Thyroid gland (tissue), 4 donors: ENCODE measurements around the gene ABHD8.

Experiments used
- CTCF ChIP-seq, 6 experiments: fragments of 200-600 bp in 3 of 6; fragments of 450-650 bp in 3 of 6; sonication (generic) in 3 of 6; IDR thresholded peaks; one replicate each; pipeline ENCODE4 v1.5.1; 2016 to 2019; ENCODE audit warnings: antibody characterized with exemption in 6 of 6, mild to moderate bottlenecking in 2 of 6, inconsistent platforms in 1 of 6, moderate library complexity in 1 of 6
- POLR2A ChIP-seq, 2 donors: fragments of 450-650 bp; IDR thresholded peaks; one replicate each; pipeline ENCODE4 v1.6.1; 2017; ENCODE audit warnings: antibody characterized with exemption in 2 of 2, mild to moderate bottlenecking in 2 of 2, moderate library complexity in 1 of 2

GRCh38 chr19:17275441-17276175 lies 27.6 kb downstream of the ABHD8 start:
- TF ChIP-seq CTCF (IDR thresholded peaks at IDR 0.05) (no peak), POLR2A (IDR thresholded peaks at IDR 0.05) (no peak)
